ENCODE data around the gene LITAFD.
"Not testable (repeated sequence)": the region's sequence is repeated elsewhere in the genome, so short reads cannot be mapped to it uniquely, and the experiment has no call there.

LITAFD gene

GRCh38 chr16:8916541-8917225, 34.5 kb downstream of the LITAFD start:
- POLR2A ChIA-PET = no interaction called here
- no peak overlapping the region for H3K4me3 ChIP-seq (ENCODE audit: low read depth, low read length)
- CTCF ChIA-PET = interaction anchor here (0.8 to 1.6 kb wide), 3 partner anchors 15 to 93 kb away, joined by 4 read pairs; no protein-coding TSS in a partner anchor
- TF ChIP-seq CTCF (IDR thresholded peaks at IDR 0.05; ENCODE audit: insufficient read depth, low read length, missing control alignments) = no peak
- DNase-seq (ENCODE audit: low read depth, low spot score) = no peak

GRCh38 chr16:8917336-8917735, 35.2 kb downstream of the LITAFD start:
- DNase-seq (ENCODE audit: low read depth, low spot score); H3K4me3 ChIP-seq (ENCODE audit: low read depth, low read length); POLR2A ChIA-PET: not testable (repeated sequence)
- CTCF ChIA-PET = interaction anchor here (0.9 to 1.1 kb wide), 2 partner anchors 9 to 19 kb away, joined by 3 read pairs; no protein-coding TSS in a partner anchor

- POLR2A ChIA-PET = no interaction called here
- no peak for DNase-seq (ENCODE audit: low read depth, low spot score)
- no peak for TF ChIP-seq CTCF (IDR thresholded peaks at IDR 0.05; ENCODE audit: insufficient read depth, low read length, missing control alignments)
- H3K4me3 ChIP-seq (ENCODE audit: low read depth, low read length) = no peak overlapping the region
- CTCF ChIA-PET = interaction anchor here (0.9 to 1.2 kb wide), 4 partner anchors 14 to 219 kb away, joined by 4 to 5 read pairs (median 4); no protein-coding TSS in a partner anchor
These were observed 37.2 kb downstream of the LITAFD start for GRCh38 chr16:8919089-8919933.

GRCh38 chr16:8919934-8920462, 37.8 kb downstream of the LITAFD start:
- H3K4me3 ChIP-seq (ENCODE audit: low read depth, low read length) = no peak overlapping the region
- no peak for DNase-seq (ENCODE audit: low read depth, low spot score)
- CTCF ChIA-PET = interaction anchor here (0.9 to 1.2 kb wide), 4 partner anchors 14 to 219 kb away, joined by 4 to 5 read pairs (median 4); no protein-coding TSS in a partner anchor
- no peak for TF ChIP-seq CTCF (IDR thresholded peaks at IDR 0.05; ENCODE audit: insufficient read depth, low read length, missing control alignments)
- POLR2A ChIA-PET = no interaction called here

GRCh38 chr16:8920645-8921346, 38.6 kb downstream of the LITAFD start:
- POLR2A ChIA-PET = no interaction called here
- H3K4me3 ChIP-seq (ENCODE audit: low read depth, low read length) = no peak overlapping the region
- no peak for TF ChIP-seq CTCF (IDR thresholded peaks at IDR 0.05; ENCODE audit: insufficient read depth, low read length, missing control alignments)
- no peak for DNase-seq (ENCODE audit: low read depth, low spot score)
- CTCF ChIA-PET = no interaction called here

GRCh38 chr16:8921347-8921984, 39.3 kb downstream of the LITAFD start:
- H3K4me3 ChIP-seq (ENCODE audit: low read depth, low read length) = no peak overlapping the region
- TF ChIP-seq CTCF (IDR thresholded peaks at IDR 0.05; ENCODE audit: insufficient read depth, low read length, missing control alignments) = no peak
- DNase-seq (ENCODE audit: low read depth, low spot score) = no peak
- POLR2A ChIA-PET = no interaction called here
- CTCF ChIA-PET = interaction anchor here (1.3 kb wide), 1 partner anchor 15 kb away, joined by 3 read pairs; no protein-coding TSS in a partner anchor
